ENCODE data around the gene IL1RN. TPM values are rescaled to one million over a fixed set of nuclear protein-coding genes. Genes with fewer than 3 reads are reported as not detected.

IL1RN gene
- total RNA-seq, 1 experiment from 2014 or later, result not detected

DNA sequence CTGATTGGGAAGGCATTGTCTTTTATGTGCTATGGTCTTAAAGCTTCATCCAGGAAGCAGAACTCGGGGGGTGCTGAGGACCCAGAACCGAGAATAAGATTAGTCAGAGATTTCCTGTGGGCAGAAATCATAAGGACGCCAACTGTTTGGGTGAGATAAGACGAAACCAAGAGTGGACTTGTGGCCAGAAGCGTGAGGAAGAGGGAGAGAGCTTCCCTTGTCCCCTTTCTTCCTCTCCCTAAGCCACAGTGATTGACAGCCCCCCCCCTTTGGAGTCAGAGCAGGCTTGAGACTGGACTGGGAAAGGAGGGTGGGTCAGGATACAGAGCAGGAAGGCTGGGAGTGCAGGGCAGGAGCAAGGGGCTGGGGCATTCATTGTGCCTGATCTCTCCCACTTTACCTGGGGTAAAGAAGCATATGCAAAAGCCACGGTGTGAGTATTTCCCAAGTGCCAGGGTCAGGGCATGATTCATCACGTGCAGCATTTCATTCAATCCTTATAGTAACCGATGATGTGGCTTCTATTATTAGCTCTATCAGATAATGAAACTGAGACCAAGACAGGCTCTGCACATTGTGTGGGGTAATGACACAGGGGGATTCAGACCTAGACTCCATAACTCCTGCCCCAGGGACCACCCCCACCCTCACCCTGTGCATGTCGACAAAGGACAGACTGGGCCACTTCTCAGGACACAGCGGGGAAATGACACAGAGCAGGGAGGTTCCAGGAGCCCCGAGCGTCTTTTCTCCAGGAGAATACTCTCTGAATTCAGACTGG, 3.0 kb upstream of the IL1RN start:
- no peaks in the 10 kb centered on the region for H3K9me3 ChIP-seq
- H3K27me3 ChIP-seq (replicated peaks; ENCODE audit: control insufficient read depth, insufficient read depth, low read length), result no peaks in the 10 kb centered on the region
- CTCF ChIA-PET, result no interaction called here
- Mint-ChIP-seq H3K4me3 (ENCODE audit: unreplicated experiment) (no peak overlapping the region), H3K9me3 (ENCODE audit: unreplicated experiment) (no peaks in the 10 kb centered on the region), H3K27me3 (ENCODE audit: insufficient read depth, unreplicated experiment) (peaks cover 3% of the 10 kb centered on the region), H3K4me1 (ENCODE audit: low read depth, unreplicated experiment) (peaks cover 7% of the 10 kb centered on the region), H3K36me3 (ENCODE audit: insufficient read depth, unreplicated experiment) (no peaks in the 10 kb centered on the region), H3K27ac (ENCODE audit: unreplicated experiment) (no peak overlapping the region)
- peaks cover 6% of the 10 kb centered on the region for H3K4me1 ChIP-seq
- POLR2A ChIA-PET, result no interaction called here
- no TSS peak for BruUV-seq (replicated peaks)
- no peak for DNase-seq
- no peak overlapping the region for H3K4me3 ChIP-seq (ENCODE audit: low read depth, low read length)
- intact Hi-C loops (cut with micrococcal nuclease; ENCODE audit: unreplicated experiment), result no loop called here
- TF ChIP-seq, protein P1, sequence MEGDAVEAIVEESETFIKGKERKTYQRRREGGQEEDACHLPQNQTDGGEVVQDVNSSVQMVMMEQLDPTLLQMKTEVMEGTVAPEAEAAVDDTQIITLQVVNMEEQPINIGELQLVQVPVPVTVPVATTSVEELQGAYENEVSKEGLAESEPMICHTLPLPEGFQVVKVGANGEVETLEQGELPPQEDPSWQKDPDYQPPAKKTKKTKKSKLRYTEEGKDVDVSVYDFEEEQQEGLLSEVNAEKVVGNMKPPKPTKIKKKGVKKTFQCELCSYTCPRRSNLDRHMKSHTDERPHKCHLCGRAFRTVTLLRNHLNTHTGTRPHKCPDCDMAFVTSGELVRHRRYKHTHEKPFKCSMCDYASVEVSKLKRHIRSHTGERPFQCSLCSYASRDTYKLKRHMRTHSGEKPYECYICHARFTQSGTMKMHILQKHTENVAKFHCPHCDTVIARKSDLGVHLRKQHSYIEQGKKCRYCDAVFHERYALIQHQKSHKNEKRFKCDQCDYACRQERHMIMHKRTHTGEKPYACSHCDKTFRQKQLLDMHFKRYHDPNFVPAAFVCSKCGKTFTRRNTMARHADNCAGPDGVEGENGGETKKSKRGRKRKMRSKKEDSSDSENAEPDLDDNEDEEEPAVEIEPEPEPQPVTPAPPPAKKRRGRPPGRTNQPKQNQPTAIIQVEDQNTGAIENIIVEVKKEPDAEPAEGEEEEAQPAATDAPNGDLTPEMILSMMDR (IDR thresholded peaks at IDR 0.05; ENCODE audit: insufficient read depth in 1 of 2, low read depth in 1 of 2, low read length in 1 of 2, severe bottlenecking in 1 of 2, unreplicated experiment in 1 of 2), result no peak
- no peaks in the 10 kb centered on the region for H3K36me3 ChIP-seq (ENCODE audit: control insufficient read depth, insufficient read depth, low read length)

DNA sequence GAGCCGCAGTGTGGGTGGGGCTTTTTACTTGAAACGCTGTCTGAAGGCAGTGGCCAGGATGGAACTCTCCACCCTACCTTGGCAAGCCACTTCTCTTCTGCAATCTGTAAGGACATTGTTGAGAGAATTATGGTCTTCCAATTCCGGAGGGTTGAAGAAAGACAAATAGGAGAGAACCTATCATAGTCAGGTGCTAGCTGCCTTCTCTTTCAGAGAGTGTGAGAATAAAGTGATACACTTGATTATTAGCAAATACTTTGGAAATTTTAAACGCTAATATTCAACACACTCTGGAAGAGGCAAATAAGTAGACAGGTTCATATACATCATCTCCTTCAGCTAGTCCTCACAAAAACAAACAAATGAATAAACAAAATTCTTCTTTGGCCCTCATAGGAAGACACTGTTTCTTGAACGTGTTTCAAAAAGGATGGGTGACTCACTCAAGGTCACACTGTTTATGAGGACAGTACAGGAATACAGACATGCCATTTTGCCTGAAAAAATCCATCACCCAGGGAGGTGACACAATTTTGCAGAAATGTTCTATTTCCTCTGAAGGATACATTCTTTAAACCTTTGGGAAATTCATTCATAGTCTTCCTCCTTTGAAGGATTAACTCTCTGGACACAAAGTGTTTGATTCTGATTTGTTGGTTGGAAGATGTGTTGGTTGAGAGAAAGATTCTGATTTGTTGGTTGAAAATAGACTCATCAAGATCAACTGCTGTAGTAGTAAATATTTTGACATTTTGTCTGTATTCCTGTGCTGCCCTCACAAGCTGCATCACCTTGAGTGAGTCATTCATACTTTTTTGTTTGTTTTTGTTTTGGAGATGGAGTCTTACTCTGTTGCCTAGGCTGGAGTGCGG, 2.2 kb upstream of the IL1RN start:
- H3K27me3 Mint-ChIP-seq (ENCODE audit: insufficient read depth, unreplicated experiment), result no peaks in the 10 kb centered on the region
- peaks cover 7% of the 10 kb centered on the region for H3K4me1 Mint-ChIP-seq (ENCODE audit: low read depth, unreplicated experiment)
- Histone ChIP-seq H3K9me3 (no peaks in the 10 kb centered on the region), H3K4me1 (peaks cover 6% of the 10 kb centered on the region), H3K36me3 (ENCODE audit: control insufficient read depth, insufficient read depth, low read length) (no peaks in the 10 kb centered on the region), H3K4me3 (ENCODE audit: low read depth, low read length) (no peak overlapping the region), H3K27me3 (replicated peaks; ENCODE audit: control insufficient read depth, insufficient read depth, low read length) (no peaks in the 10 kb centered on the region)
- no TSS peak for BruUV-seq (replicated peaks)
- intact Hi-C loops (cut with micrococcal nuclease; ENCODE audit: unreplicated experiment), result no loop called here
- H3K4me3 Mint-ChIP-seq (ENCODE audit: unreplicated experiment), result no peak overlapping the region
- no peak overlapping the region for H3K27ac Mint-ChIP-seq (ENCODE audit: unreplicated experiment)
- TF ChIP-seq, protein P1 (IDR thresholded peaks at IDR 0.05; ENCODE audit: insufficient read depth in 1 of 2, low read depth in 1 of 2, low read length in 1 of 2, severe bottlenecking in 1 of 2, unreplicated experiment in 1 of 2), result no peak
- no peak for DNase-seq
- ChIA-PET POLR2A (no interaction called here), CTCF (no interaction called here)
- no peaks in the 10 kb centered on the region for H3K9me3 Mint-ChIP-seq (ENCODE audit: unreplicated experiment)
- H3K36me3 Mint-ChIP-seq (ENCODE audit: insufficient read depth, unreplicated experiment), result no peaks in the 10 kb centered on the region

DNA sequence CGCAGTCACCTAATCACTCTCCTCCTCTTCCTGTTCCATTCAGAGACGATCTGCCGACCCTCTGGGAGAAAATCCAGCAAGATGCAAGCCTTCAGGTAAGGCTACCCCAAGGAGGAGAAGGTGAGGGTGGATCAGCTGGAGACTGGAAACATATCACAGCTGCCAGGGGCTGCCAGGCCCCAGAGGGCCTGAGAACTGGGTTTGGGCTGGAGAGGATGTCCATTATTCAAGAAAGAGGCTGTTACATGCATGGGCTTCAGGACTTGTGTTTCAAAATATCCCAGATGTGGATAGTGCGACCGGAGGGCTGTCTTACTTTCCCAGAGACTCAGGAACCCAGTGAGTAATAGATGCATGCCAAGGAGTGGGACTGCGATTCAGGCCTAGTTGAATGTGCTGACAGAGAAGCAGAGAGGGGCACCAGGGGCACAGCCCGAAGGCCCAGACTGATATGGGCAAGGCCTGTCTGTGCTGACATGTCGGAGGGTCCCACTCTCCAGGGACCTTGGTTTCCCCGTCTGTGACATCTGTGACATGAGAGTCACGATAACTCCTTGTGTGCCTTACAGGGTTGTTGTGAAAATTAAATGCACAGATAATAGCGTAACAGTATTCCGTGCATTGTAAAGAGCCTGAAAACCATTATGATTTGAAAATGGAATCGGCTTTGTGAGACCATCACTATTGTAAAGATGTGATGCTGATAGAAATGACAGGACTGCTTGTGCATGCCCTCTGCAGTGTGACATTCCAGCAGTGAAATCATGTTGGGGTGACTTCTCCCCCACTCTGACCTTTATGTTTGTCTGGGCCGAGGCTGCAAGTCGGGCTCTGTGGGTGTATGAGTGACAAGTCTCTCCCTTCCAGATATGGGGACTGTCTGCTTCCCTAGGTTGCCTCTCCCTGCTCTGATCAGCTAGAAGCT, 510 bp downstream of the IL1RN start:
- Mint-ChIP-seq H3K27me3 (ENCODE audit: insufficient read depth, unreplicated experiment) (no peaks in the 10 kb centered on the region), H3K27ac (ENCODE audit: unreplicated experiment) (no peak overlapping the region), H3K4me3 (ENCODE audit: unreplicated experiment) (no peak overlapping the region), H3K9me3 (ENCODE audit: unreplicated experiment) (no peaks in the 10 kb centered on the region), H3K36me3 (ENCODE audit: insufficient read depth, unreplicated experiment) (no peaks in the 10 kb centered on the region), H3K4me1 (ENCODE audit: low read depth, unreplicated experiment) (peaks cover 7% of the 10 kb centered on the region)
- H3K27me3 ChIP-seq (replicated peaks; ENCODE audit: control insufficient read depth, insufficient read depth, low read length), result no peaks in the 10 kb centered on the region
- CTCF ChIA-PET, result interaction anchor here (1.2 kb wide), 1 partner anchor 10 kb away, joined by 5 read pairs; no protein-coding TSS in a partner anchor
- no peaks in the 10 kb centered on the region for H3K9me3 ChIP-seq
- no peaks in the 10 kb centered on the region for H3K36me3 ChIP-seq (ENCODE audit: control insufficient read depth, insufficient read depth, low read length)
- BruUV-seq (replicated peaks), result no TSS peak
- H3K4me3 ChIP-seq (ENCODE audit: low read depth, low read length), result no peak overlapping the region
- intact Hi-C loops (cut with micrococcal nuclease; ENCODE audit: unreplicated experiment), result no loop called here
- TF ChIP-seq, protein P1 (IDR thresholded peaks at IDR 0.05; ENCODE audit: insufficient read depth in 1 of 2, low read depth in 1 of 2, low read length in 1 of 2, severe bottlenecking in 1 of 2, unreplicated experiment in 1 of 2), result no peak
- POLR2A ChIA-PET, result no interaction called here
- no peak for DNase-seq
- H3K4me1 ChIP-seq, result peaks cover 6% of the 10 kb centered on the region

All from Caco-2 (cell line).